C4-2B (cell line): ENCODE measurements around the gene DNAH17.

ENCODE experiments used
- ZFX ChIP-seq: fragments of 450-650 bp; IDR thresholded peaks from 2 replicates; pipeline ENCODE4 v1.6.1; 2017
- TF ChIP-seq, protein P1 (sequence below): fragments of 450-650 bp; conservative IDR thresholded peaks from 2 replicates; pipeline ENCODE4 v1.5.1; 2017; ENCODE audit warnings: mild to moderate bottlenecking

DNA sequence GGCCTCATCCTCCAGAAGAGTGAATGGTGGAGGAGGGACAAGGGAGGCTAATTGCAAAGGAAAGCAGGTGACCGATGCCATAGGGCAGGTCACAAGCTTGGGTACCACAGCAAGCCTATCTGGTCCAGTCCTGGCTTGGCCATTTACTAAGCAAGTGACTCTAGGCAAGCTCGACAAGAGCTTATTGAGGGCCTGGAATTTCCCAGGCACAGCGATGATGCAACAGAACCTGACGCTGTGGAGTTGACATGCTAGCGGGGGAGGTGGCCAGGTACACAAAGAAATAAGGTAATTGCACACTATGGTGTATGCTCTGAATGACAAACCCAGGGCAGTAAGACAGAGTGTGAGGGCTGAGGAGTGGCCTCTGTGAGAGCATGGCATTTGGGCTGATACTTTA lies 100.2 kb downstream of the DNAH17 start:
- TF ChIP-seq, protein P1, sequence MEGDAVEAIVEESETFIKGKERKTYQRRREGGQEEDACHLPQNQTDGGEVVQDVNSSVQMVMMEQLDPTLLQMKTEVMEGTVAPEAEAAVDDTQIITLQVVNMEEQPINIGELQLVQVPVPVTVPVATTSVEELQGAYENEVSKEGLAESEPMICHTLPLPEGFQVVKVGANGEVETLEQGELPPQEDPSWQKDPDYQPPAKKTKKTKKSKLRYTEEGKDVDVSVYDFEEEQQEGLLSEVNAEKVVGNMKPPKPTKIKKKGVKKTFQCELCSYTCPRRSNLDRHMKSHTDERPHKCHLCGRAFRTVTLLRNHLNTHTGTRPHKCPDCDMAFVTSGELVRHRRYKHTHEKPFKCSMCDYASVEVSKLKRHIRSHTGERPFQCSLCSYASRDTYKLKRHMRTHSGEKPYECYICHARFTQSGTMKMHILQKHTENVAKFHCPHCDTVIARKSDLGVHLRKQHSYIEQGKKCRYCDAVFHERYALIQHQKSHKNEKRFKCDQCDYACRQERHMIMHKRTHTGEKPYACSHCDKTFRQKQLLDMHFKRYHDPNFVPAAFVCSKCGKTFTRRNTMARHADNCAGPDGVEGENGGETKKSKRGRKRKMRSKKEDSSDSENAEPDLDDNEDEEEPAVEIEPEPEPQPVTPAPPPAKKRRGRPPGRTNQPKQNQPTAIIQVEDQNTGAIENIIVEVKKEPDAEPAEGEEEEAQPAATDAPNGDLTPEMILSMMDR = no peak
- no peak for TF ChIP-seq ZFX
